M059J (cell line): ENCODE measurements around the gene ERICH6B. TPM values are rescaled to one million over a fixed set of nuclear protein-coding genes. Genes with fewer than 3 reads are reported as not detected.

Experiments
- DNase-seq: peaks from one replicate; pipeline ENCODE4 v3.0.0-alpha.2; 2012; ENCODE audit warnings: low read depth
- total RNA-seq: library from RNA; depleted of rRNA; stranded (reverse); fragments of >200 nt; shearing (Covaris generic); gene quantifications from 2 replicates; pipeline ENCODE4 v1.2.3, GENCODE V29; 2014; rRNA removed

ERICH6B gene
- total RNA-seq, 1 experiment from 2014 or later, result not detected

DNA sequence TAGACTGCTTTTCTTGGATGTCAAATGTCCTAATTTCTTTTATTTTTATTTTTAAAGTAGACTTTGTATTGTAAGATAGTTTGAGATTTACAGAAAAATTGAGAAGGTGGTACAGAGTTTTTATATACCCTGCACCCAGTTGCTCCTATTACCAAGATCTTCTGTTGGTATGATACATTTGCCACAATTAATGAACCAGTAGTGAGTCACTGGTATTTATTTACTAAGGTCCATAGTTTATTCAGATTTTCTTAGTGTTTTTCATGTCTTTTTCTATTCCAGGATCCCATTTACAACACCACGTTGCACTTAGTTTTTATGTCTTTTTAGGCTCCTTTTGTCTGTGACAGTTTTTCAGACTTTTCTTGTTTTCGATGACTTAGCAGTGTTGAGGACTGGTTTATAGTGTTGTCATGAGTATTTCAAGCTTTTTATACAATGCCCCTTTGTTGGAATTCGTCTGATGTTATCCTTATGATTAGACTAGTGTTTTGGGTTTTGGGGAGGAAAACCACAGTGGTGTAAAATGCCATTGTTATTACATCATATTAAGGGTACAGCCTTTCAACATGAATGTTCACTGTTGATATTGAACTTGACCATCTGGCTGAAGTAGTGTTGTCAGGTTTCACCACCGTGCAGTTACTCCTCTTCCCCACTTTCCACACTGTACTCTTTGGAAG is 114.9 kb downstream of the ERICH6B start:
- DNase-seq, result peak; percentile 94

DNA sequence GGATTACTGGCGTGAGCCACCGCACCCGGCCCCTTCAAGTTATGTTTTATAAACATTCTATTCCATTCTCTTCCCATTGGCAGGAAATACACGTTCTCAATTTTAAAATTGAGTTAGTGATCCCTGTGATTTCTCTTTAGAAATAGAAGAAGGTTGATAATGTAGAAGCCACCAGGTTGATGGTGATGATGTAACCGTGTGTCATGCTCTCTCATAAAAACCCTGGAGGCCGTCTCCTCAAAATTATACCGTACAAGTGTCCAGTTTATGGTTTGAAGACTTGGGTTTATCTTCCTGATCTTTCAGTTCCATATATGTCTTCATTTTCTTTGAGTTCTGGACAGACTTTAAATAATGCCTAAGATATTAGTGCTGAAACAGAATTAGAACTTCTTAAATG is 118.6 kb downstream of the ERICH6B start:
- DNase-seq, result peak; percentile 67

DNA sequence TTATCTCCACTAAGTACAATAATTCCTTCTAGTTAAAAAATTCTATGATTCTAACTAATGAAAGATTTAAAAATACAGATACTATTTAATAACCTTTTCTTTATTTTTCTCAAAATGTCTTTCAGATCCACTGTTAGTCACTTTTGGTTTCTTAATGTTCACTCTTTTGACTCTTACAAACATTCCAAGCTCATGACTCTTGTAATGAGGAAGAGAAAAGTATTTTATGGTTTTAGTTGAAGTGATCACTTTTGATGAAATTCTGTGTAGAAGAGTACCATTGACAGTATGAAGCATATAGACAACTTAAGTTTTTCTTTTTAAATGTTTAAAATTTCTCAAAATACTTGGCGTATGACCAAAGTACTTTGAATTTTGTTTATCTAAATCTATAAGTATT is 123.0 kb downstream of the ERICH6B start:
- no peak for DNase-seq

Other genes with a start within 250 kb of the ERICH6B start
- gene SLC25A30, start 197.4 kb downstream of the ERICH6B start, total RNA-seq, result 4.0 and 6.1 TPM in 2 replicates
- 9.6 and 16.3 TPM in 2 replicates for gene COG3, start 150.8 kb downstream of the ERICH6B start, total RNA-seq
- not detected in 2 replicates for gene CBY2, start 86.6 kb upstream of the ERICH6B start, total RNA-seq
- gene SIAH3, start 236.0 kb upstream of the ERICH6B start, total RNA-seq, result 0.10 and 0.37 TPM in 2 replicates